K562 (cell line): Measurements from ENCODE around the gene LZTS2. TPM values are rescaled to one million over a fixed set of nuclear protein-coding genes. Genes with fewer than 3 reads are reported as not detected.
A peak's percentile ranks its signal among the peaks of the same experiment; 100 is the strongest.

ENCODE experiments used
- C11orf30 ChIP-seq: fragments of 450-650 bp; IDR thresholded peaks from 2 replicates; pipeline ENCODE4 v1.6.1; 2016; ENCODE audit warnings: low read depth, mild to moderate bottlenecking
- CREM ChIP-seq: IDR thresholded peaks from 2 replicates; pipeline ENCODE4 v1.6.1; 2014; ENCODE audit warnings: antibody characterized with exemption, low read depth
- CSDE1 ChIP-seq, 2 experiments: fragments of 450-650 bp; IDR thresholded peaks; 2 replicates each; pipeline ENCODE4 v1.6.1; 2016; ENCODE audit warnings: mild to moderate bottlenecking in 1 of 2
- DPF2 ChIP-seq: fragments of 450-650 bp; IDR thresholded peaks from 2 replicates; pipeline ENCODE4 v1.6.1; 2016
- ELF2 ChIP-seq: fragments of 250-450 bp; sonication (Bioruptor Pico); IDR thresholded peaks from 2 replicates; pipeline ENCODE4 v1.5.0; 2021; ENCODE audit warnings: mild to moderate bottlenecking
- EP400 ChIP-seq: fragments of 450-650 bp; IDR thresholded peaks from 2 replicates; pipeline ENCODE4 v1.6.1; 2017; ENCODE audit warnings: antibody characterized with exemption, mild to moderate bottlenecking, moderate library complexity
- ESRRA ChIP-seq: fragments of 450-650 bp; IDR thresholded peaks from 2 replicates; pipeline ENCODE4 v1.6.1; 2014; ENCODE audit warnings: low read depth, mild to moderate bottlenecking, moderate library complexity, borderline replicate concordance
- HCFC1 ChIP-seq: IDR thresholded peaks from 2 replicates; pipeline ENCODE4 v1.6.1; 2012; ENCODE audit warnings: low read depth, low read length, improper control_type of control experiment
- LCOR ChIP-seq: sonication (generic); formaldehyde crosslinking; IDR thresholded peaks from 2 replicates; pipeline ENCODE4 v1.8.0; 2022; ENCODE audit warnings: mild to moderate bottlenecking, missing genetic modification reagents
- NR2C1 ChIP-seq, 2 experiments: fragments of 450-650 bp; IDR thresholded peaks; 2 replicates each; pipeline ENCODE4 v1.6.1; 2017; ENCODE audit warnings: mild to moderate bottlenecking in 2 of 2, antibody characterized with exemption in 1 of 2, inconsistent platforms in 1 of 2, missing compliant biosample characterization in 1 of 2, missing genetic modification characterization in 1 of 2
- NR2C2 ChIP-seq, 2 experiments: fragments of 200-800 bp in 1 of 2; sonication (Bioruptor generic) in 1 of 2; sonication (generic) in 1 of 2; formaldehyde crosslinking in 1 of 2; IDR thresholded peaks; 2 replicates each; pipeline versions ENCODE4 v1.6.1 to v1.8.0; 2016 to 2022; ENCODE audit warnings: mild to moderate bottlenecking in 1 of 2, missing compliant biosample characterization in 1 of 2, missing genetic modification characterization in 1 of 2, missing genetic modification reagents in 1 of 2
- POLR2H ChIP-seq: IDR thresholded peaks from 2 replicates; pipeline ENCODE4 v1.6.1; 2016; ENCODE audit warnings: missing genetic modification characterization, low read depth, mild to moderate bottlenecking, control low read depth, missing compliant biosample characterization, moderate library complexity
- TBP ChIP-seq: optimal IDR thresholded peaks from 2 replicates; pipeline ENCODE3; 2011; ENCODE audit warnings: low read depth, low read length, improper control_type of control experiment
- TCF3 ChIP-seq: sonication (generic); formaldehyde crosslinking; IDR thresholded peaks from 2 replicates; pipeline ENCODE4 v1.4.0; 2020; ENCODE audit warnings: mild to moderate bottlenecking, missing genetic modification reagents
- ZFPM2 ChIP-seq: fragments of 250-450 bp; sonication (Bioruptor Pico); IDR thresholded peaks from 2 replicates; pipeline ENCODE4 v1.5.1; 2022; ENCODE audit warnings: mild to moderate bottlenecking
- ZNF146 ChIP-seq: IDR thresholded peaks from one replicate; pipeline ENCODE4 v1.6.1; 2018; ENCODE audit warnings: missing compliant biosample characterization; ENCODE audit not compliant: unreplicated experiment
- ZNF239 ChIP-seq: fragments of 250-450 bp; sonication (Bioruptor Pico); IDR thresholded peaks from 2 replicates; pipeline ENCODE4 v1.4.0; 2020; ENCODE audit warnings: mild to moderate bottlenecking
- ZNF347 ChIP-seq: fragments of 450-650 bp; formaldehyde crosslinking; IDR thresholded peaks from 2 replicates; pipeline ENCODE4 v1.4.0; 2020; ENCODE audit warnings: low read depth, mild to moderate bottlenecking, moderate library complexity
- ZNF699 ChIP-seq: fragments of 250-450 bp; sonication (Bioruptor Pico); IDR thresholded peaks from 2 replicates; pipeline ENCODE4 v1.8.0; 2021; ENCODE audit warnings: mild to moderate bottlenecking, moderate library complexity; ENCODE audit not compliant: insufficient replicate concordance
- polyA plus RNA-seq, 8 experiments: library from polyadenylated mRNA; depleted of rRNA in 4 of 8; stranded (reverse) in 5 of 8; unstranded in 3 of 8; fragments of >200 nt; fragmentation: Nextera tagmentation in 2 of 8; fragmentation: Illumina TruSeq in 1 of 8; extraction: Ambion mirVana in 2 of 8; extraction: Trizol in 1 of 8; gene quantifications; 2 replicates each; pipeline versions ENCODE4 v1.2.1 to v1.2.3, GENCODE V29; 2011 to 2014; ENCODE audit warnings: inconsistent platforms in 1 of 8, missing spikeins in 1 of 8
- total RNA-seq, 7 experiments: library from RNA; depleted of rRNA in 6 of 7; stranded (reverse); fragments of >200 nt in 6 of 7; fragmentation: Illumina TruSeq in 2 of 7; extraction: Trizol in 2 of 7; gene quantifications; 2 replicates each; pipeline versions ENCODE4 v1.2.1 to v1.2.3, GENCODE V29; 2011 to 2021; ENCODE audit warnings: low replicate concordance in 1 of 7
- TF ChIP-seq, protein P1 (sequence below): sonication (generic); formaldehyde crosslinking; IDR thresholded peaks from 2 replicates; pipeline ENCODE4 v1.8.1; 2022; ENCODE audit warnings: missing genetic modification reagents
- TF ChIP-seq, protein P2 (sequence below): fragments of 200-800 bp; sonication (Bioruptor generic); IDR thresholded peaks from 2 replicates; pipeline ENCODE4 v1.6.1; 2017; ENCODE audit warnings: missing genetic modification characterization, missing compliant biosample characterization
- TF ChIP-seq, protein P3 (sequence below): fragments of 450-650 bp; formaldehyde crosslinking; IDR thresholded peaks from 2 replicates; pipeline ENCODE4 v1.4.0; 2020; ENCODE audit warnings: mild to moderate bottlenecking, moderate library complexity
- TF ChIP-seq, protein P4 (sequence below): fragments of 450-650 bp; IDR thresholded peaks from 2 replicates; pipeline ENCODE4 v1.6.1; 2016

Gene LZTS2
- total and polyA plus RNA-seq, 9 of the 15 experiments (the other 6 are each of a cell fraction or from before 2014, with no cell fraction given), result 0.23 to 42.5 (median 14.7) TPM

DNA sequence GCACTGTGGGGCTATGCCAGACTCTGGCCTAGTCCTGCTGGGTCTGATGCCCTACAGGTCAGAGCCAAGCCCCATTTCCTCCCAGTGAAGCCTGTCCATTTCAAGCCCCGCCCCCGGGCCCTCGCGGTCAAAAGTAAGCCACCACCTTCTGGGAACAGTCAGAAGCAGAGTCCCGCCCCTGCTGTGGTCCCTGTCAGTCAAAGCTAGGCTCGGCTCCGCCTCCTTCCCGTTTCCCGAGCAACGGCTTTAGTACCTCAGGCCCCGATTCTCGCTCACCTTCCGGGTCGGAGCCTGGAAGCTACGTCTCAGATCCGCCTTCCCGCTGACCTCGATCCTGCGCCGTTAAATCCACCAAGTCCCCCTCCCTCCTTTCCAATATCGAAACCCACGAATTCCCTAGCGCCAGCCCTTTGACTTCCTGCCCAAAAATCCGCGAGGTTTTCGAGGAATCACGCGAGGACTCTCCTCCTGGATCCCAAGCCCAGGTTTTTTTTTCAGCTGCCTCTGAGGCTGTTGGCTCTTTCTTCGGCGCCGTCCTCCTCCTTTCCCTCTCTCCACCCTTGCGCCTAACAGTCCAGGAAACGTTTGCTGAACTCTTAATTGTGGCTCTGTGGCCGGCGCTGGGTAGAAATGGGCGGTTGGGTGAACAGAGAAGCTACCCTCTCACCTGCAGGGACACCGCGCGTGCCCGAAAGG, 43.2 kb downstream of the LZTS2 start (continued):
- TF ChIP-seq, protein P1, sequence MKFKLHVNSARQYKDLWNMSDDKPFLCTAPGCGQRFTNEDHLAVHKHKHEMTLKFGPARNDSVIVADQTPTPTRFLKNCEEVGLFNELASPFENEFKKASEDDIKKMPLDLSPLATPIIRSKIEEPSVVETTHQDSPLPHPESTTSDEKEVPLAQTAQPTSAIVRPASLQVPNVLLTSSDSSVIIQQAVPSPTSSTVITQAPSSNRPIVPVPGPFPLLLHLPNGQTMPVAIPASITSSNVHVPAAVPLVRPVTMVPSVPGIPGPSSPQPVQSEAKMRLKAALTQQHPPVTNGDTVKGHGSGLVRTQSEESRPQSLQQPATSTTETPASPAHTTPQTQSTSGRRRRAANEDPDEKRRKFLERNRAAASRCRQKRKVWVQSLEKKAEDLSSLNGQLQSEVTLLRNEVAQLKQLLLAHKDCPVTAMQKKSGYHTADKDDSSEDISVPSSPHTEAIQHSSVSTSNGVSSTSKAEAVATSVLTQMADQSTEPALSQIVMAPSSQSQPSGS (CRISPR knock-in tag), result no peak
- TF ChIP-seq ZNF239 (no peak), EP400 (peak; percentile 29; the same call in 1 of the 2 replicates), CREM (peak; percentile 63), ESRRA (0 out of 2 replicates have a peak, but pooled peaks have one; percentile 31), ZNF146 (CRISPR knock-in tag) (no peak), DPF2 (0 out of 2 replicates have a peak, but pooled peaks have one; percentile 9), POLR2H (tag) (peak; percentile 71), TCF3 (no peak), ELF2 (CRISPR knock-in tag) (peak; percentile 63; the same call in 1 of the 2 replicates), CSDE1 (IDR thresholded peaks at IDR 0.05) (peak in 1 of 2 experiments; percentile 38; a peak in 1 of 4 replicates), NR2C2 (CRISPR knock-in tag; IDR thresholded peaks at IDR 0.05) (no peak), NR2C2 (tag; IDR thresholded peaks at IDR 0.05) (peak; percentile 90), ZNF699 (CRISPR knock-in tag) (no peak), C11orf30 (no peak), NR2C1 (IDR thresholded peaks at IDR 0.05) (0 out of 2 replicates have a peak, but pooled peaks have one; percentile 46), NR2C1 (tag; IDR thresholded peaks at IDR 0.05) (peak; percentile 49; the same call in 1 of the 2 replicates), ZNF347 (no peak), HCFC1 (peak; percentile 30; the same call in 1 of the 2 replicates), LCOR (0 out of 2 replicates have a peak, but pooled peaks have one; percentile 21), ZFPM2 (CRISPR knock-in tag) (no peak), TBP (peak; percentile 43)
- TF ChIP-seq, protein P2, sequence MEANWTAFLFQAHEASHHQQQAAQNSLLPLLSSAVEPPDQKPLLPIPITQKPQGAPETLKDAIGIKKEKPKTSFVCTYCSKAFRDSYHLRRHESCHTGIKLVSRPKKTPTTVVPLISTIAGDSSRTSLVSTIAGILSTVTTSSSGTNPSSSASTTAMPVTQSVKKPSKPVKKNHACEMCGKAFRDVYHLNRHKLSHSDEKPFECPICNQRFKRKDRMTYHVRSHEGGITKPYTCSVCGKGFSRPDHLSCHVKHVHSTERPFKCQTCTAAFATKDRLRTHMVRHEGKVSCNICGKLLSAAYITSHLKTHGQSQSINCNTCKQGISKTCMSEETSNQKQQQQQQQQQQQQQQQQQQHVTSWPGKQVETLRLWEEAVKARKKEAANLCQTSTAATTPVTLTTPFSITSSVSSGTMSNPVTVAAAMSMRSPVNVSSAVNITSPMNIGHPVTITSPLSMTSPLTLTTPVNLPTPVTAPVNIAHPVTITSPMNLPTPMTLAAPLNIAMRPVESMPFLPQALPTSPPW, result peak; percentile 61
- TF ChIP-seq, protein P3, sequence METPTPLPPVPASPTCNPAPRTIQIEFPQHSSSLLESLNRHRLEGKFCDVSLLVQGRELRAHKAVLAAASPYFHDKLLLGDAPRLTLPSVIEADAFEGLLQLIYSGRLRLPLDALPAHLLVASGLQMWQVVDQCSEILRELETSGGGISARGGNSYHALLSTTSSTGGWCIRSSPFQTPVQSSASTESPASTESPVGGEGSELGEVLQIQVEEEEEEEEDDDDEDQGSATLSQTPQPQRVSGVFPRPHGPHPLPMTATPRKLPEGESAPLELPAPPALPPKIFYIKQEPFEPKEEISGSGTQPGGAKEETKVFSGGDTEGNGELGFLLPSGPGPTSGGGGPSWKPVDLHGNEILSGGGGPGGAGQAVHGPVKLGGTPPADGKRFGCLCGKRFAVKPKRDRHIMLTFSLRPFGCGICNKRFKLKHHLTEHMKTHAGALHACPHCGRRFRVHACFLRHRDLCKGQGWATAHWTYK (CRISPR knock-in tag), result peak; percentile 19; the same call in 1 of the 2 replicates
- TF ChIP-seq, protein P4, sequence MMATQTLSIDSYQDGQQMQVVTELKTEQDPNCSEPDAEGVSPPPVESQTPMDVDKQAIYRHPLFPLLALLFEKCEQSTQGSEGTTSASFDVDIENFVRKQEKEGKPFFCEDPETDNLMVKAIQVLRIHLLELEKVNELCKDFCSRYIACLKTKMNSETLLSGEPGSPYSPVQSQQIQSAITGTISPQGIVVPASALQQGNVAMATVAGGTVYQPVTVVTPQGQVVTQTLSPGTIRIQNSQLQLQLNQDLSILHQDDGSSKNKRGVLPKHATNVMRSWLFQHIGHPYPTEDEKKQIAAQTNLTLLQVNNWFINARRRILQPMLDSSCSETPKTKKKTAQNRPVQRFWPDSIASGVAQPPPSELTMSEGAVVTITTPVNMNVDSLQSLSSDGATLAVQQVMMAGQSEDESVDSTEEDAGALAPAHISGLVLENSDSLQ, result peak; percentile 99
